Activated CD8-positive, alpha-beta memory T cell treated with anti-CD3 and anti-CD28 coated beads for 1 hour (primary cell): ENCODE measurements around the gene ABCB6.

Experiments used
- DNase-seq, 2 donors: peaks; one replicate each; pipeline ENCODE4 v3.0.0-alpha.2; 2020; ENCODE audit warnings: low read depth in 1 of 2; ENCODE audit errors: extremely low read depth in 1 of 2

The ABCB6 gene

DNA sequence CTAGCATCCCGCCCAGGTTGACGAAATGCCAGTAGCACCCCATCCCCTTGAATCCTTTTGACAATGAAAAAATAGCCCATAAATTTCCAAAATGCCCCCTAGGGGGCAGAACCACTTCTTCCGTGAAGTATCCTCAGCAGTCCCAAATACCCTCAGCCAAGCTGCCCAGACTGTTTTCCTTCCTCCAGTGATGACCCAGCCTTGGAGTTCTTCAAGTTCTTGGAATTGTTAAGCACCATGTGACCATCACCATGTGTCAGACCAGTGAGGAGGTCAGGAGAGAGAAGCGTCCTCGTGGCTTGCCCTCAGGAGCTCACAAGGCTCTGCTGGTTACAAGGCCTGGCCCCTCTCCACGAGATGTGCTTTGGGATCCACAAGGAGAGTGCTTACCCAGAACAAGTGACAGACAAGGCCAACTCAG, 47.5 kb downstream of the ABCB6 start:
- DNase-seq: no peak

DNA sequence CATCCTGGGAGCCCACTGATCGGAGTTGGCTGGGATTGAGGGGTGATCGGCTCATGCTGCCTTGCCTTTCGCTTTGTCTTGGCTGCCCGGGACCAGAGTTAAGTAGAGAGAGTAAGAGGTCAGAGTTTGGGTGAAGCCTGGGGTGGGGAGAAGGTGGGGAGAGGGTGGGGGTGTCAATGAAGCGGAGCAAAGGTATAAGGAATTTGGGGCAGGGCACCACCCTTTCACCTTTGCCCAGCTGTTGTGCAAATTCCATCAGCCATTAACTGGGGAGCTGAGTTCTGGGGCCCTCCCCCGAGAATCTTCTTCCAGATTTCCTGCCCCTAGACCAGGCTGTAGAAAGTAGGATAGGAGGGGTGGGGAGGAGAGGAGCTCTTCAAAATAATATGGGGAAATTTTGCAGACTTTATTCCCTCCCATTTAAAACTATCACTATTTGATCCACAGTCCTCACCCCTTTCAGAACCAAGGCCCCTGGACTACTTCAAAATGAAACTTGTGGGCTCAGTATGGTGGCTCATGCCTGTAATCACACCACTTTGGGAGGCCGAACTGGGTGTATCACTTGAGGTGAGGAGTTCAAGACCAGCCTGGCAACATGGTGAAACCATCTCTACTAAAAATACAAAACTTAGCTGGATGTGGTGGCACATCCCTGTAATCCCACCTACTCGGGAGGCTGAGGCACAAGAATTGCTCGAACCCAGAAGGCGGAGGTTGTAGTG, 48.7 kb downstream of the ABCB6 start, which contains the start of gene SLC23A3:
TSS of gene SLC23A3 (minus strand) at position 100 of the 725 bp plus-strand sequence. CDS start at position 55, 45 bp downstream.
- DNase-seq: no peak

GRCh38 chr2:219168932-219169331, 49.8 kb downstream of the ABCB6 start:
- DNase-seq: no peak

- DNase-seq: no peak
Measured at GRCh38 chr2:219168526-219168925, 50.2 kb downstream of the ABCB6 start.

GRCh38 chr2:219167997-219168396, 50.8 kb downstream of the ABCB6 start:
- DNase-seq: no peak

GRCh38 chr2:219165058-219165911, 53.5 kb downstream of the ABCB6 start:
- no peak for DNase-seq

DNA sequence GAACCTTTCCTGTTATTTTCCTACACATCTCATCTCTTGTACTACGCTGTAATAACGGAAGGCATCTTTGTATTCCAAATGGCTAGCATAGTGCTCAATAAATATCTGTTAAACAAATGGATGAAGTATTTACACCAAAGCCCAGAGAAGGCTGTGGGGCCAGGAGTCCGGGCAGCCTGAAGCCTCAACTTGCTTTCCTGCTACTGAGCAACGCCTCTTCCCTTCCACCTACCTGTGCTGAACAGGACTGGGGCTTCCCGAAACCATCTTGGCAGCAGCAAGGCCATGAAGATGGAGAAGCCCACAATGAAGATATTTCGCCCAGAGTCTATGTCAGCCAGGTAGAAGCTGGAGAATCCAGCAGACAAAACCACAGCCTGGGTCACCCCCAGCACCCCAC, 55.6 kb downstream of the ABCB6 start:
- DNase-seq: no peak

DNA sequence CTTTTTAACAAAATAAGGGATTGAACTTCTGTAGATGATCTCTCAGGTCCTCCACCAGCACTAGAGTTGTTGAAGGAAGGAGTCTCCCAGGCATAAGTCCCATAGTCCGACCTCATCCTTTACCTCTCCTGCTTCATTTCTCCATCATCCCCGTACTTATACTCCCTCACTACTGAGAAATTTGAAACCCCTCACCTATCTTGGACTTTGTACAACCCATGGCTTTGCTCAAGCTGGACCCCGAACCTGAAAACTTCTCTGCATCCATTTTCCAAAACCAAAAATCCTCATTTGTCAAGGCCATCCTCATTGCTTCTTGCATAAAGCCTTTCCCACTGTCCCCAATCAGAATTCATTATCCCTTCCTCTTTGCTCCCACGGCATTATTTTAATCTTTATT, 57.7 kb downstream of the ABCB6 start:
- no peak for DNase-seq

- DNase-seq: peak; percentile 75 to 84
Measured at GRCh38 chr2:219160186-219161017, 58.4 kb downstream of the ABCB6 start, which contains the start of gene NHEJ1. Gene NHEJ1, minus strand, starts transcription at chr2:219160815. Its CDS starts 2,453 bp downstream, at chr2:219158362.
